Measurements from ENCODE around the gene LILRA2. TPM values are rescaled to one million over a fixed set of nuclear protein-coding genes. Genes with fewer than 3 reads are reported as not detected.
"Not testable (repeated sequence)": the region's sequence is repeated elsewhere in the genome, so short reads cannot be mapped to it uniquely, and the experiment has no call there.

The LILRA2 gene
- total and polyA plus RNA-seq, 10 of the 15 experiments (the other 5 are each of a cell fraction or from before 2014, with no cell fraction given), result 0.16 to 1.8 (median 0.43) TPM

GRCh38 chr19:54561840-54562239 lies 11.8 kb upstream of the LILRA2 start:
- intact Hi-C loops (cut with micrococcal nuclease; ENCODE audit: unreplicated experiment) (no loop called here), in situ Hi-C loops (cut with MboI) (no loop called here)
- ATAC-seq (no peak), DNase-seq (ENCODE audit: low read depth, low spot score) (no peak), FAIRE-seq (no peak)
- Histone ChIP-seq H3K27ac (ENCODE audit: control insufficient read depth, insufficient read depth) (no peak overlapping the region), H3K4me2 (ENCODE audit: control insufficient read depth, insufficient read depth) (no peak overlapping the region), H4K20me1 (ENCODE audit: control insufficient read depth, insufficient read depth) (no peaks in the 10 kb centered on the region), H2AFZ (ENCODE audit: control insufficient read depth, low read depth, low read length) (peak overlapping the region; percentile 21; the same call in 1 of the 2 replicates), H3K27me3 (replicated peaks in 1 of 2; ENCODE audit: control insufficient read depth in 2 of 2, insufficient read depth in 2 of 2, low read length in 1 of 2) (no peaks in the 10 kb centered on the region; a peak in 2 of 4 replicates), H3K4me1 (ENCODE audit: control insufficient read depth, insufficient read depth, low read length) (no peaks in the 10 kb centered on the region), H3K36me3 (ENCODE audit: control insufficient read depth in 2 of 2, insufficient read depth in 2 of 2, low read length in 1 of 2) (no peaks in the 10 kb centered on the region), H3K9ac (ENCODE audit: control insufficient read depth, insufficient read depth, low read length) (no peak overlapping the region), H3K79me2 (ENCODE audit: control insufficient read depth, insufficient read depth, low read length) (no peaks in the 10 kb centered on the region), H3K9me3 (replicated peaks; ENCODE audit: control insufficient read depth, insufficient read depth, low read length) (no peaks in the 10 kb centered on the region), H3K4me3 (no peak overlapping the region)
- POLR2A ChIA-PET, result no interaction called here
- WGBS (ENCODE audit: insufficient coverage, insufficient replicate concordance, low lambda C conversion rate, missing lambda C conversion rate), result 54% methylated on average over 14 of the region's 14 CpGs
- TF ChIP-seq RAD21 (IDR thresholded peaks at IDR 0.05; ENCODE audit: insufficient read depth, low read depth, low read length) (no peak), MYC (IDR thresholded peaks at IDR 0.05; ENCODE audit: insufficient read depth, insufficient read length, insufficient replicate concordance, low read length, severe bottlenecking) (no peak), SUPT20H (IDR thresholded peaks at IDR 0.05; ENCODE audit: borderline replicate concordance, control insufficient read depth, low read depth, low read length) (no peak), LARP7 (IDR thresholded peaks at IDR 0.05) (no peak), SUZ12 (IDR thresholded peaks at IDR 0.05; ENCODE audit: unreplicated experiment) (no peak), FOXK2 (IDR thresholded peaks at IDR 0.05) (no peak), ATF2 (IDR thresholded peaks at IDR 0.05; ENCODE audit: low read length) (no peak), ZNF384 (IDR thresholded peaks at IDR 0.05; ENCODE audit: borderline replicate concordance, low read depth, low read length) (no peak), ZNF217 (IDR thresholded peaks at IDR 0.05) (no peak)
- TF ChIP-seq, protein P1, sequence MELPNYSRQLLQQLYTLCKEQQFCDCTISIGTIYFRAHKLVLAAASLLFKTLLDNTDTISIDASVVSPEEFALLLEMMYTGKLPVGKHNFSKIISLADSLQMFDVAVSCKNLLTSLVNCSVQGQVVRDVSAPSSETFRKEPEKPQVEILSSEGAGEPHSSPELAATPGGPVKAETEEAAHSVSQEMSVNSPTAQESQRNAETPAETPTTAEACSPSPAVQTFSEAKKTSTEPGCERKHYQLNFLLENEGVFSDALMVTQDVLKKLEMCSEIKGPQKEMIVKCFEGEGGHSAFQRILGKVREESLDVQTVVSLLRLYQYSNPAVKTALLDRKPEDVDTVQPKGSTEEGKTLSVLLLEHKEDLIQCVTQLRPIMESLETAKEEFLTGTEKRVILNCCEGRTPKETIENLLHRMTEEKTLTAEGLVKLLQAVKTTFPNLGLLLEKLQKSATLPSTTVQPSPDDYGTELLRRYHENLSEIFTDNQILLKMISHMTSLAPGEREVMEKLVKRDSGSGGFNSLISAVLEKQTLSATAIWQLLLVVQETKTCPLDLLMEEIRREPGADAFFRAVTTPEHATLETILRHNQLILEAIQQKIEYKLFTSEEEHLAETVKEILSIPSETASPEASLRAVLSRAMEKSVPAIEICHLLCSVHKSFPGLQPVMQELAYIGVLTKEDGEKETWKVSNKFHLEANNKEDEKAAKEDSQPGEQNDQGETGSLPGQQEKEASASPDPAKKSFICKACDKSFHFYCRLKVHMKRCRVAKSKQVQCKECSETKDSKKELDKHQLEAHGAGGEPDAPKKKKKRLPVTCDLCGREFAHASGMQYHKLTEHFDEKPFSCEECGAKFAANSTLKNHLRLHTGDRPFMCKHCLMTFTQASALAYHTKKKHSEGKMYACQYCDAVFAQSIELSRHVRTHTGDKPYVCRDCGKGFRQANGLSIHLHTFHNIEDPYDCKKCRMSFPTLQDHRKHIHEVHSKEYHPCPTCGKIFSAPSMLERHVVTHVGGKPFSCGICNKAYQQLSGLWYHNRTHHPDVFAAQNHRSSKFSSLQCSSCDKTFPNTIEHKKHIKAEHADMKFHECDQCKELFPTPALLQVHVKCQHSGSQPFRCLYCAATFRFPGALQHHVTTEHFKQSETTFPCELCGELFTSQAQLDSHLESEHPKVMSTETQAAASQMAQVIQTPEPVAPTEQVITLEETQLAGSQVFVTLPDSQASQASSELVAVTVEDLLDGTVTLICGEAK (IDR thresholded peaks at IDR 0.05; ENCODE audit: borderline replicate concordance), result no peak
- SMC1A ChIA-PET (ENCODE audit: uncharacterized antibody, unreplicated experiment), result no interaction called here
- RAD21 ChIA-PET (ENCODE audit: unreplicated experiment), result no interaction called here
- no TSS peak for BruUV-seq (replicated peaks)
- CTCF ChIA-PET, result interaction anchor here (1.2 kb wide), 1 partner anchor 111 kb away, joined by 3 read pairs; no protein-coding TSS in a partner anchor

DNA sequence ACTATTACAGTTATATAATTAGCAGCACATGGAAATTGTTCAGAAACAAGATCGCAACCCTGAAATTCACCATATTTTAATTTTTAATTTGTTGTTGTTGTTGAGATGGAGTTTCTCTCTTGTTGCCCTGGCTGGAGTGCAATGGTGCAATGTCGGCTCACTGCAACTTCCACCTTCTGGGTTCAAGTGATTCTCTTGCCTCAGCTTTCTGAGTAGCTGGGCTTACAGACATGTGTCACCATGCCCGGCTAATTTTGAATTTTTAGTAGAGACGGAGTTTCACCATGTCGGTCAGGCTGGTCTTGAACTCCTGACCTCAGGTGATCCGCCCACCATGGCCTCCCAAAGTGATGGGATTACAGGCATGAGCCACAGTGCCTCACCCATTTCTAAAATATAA lies 10.4 kb upstream of the LILRA2 start:
- in situ Hi-C loops (cut with MboI); H3K9me3 ChIP-seq (replicated peaks; ENCODE audit: control insufficient read depth, insufficient read depth, low read length); intact Hi-C loops (cut with micrococcal nuclease; ENCODE audit: unreplicated experiment); H3K4me1 ChIP-seq (ENCODE audit: control insufficient read depth, insufficient read depth, low read length); ATAC-seq; CTCF ChIA-PET; H2AFZ ChIP-seq (ENCODE audit: control insufficient read depth, low read depth, low read length); H3K4me3 ChIP-seq; FAIRE-seq; H3K36me3 ChIP-seq (ENCODE audit: control insufficient read depth in 2 of 2, insufficient read depth in 2 of 2, low read length in 1 of 2); H3K4me2 ChIP-seq (ENCODE audit: control insufficient read depth, insufficient read depth); BruUV-seq (replicated peaks); H3K79me2 ChIP-seq (ENCODE audit: control insufficient read depth, insufficient read depth, low read length); H3K27ac ChIP-seq (ENCODE audit: control insufficient read depth, insufficient read depth); H3K9ac ChIP-seq (ENCODE audit: control insufficient read depth, insufficient read depth, low read length); H3K27me3 ChIP-seq (replicated peaks in 1 of 2; ENCODE audit: control insufficient read depth in 2 of 2, insufficient read depth in 2 of 2, low read length in 1 of 2); H4K20me1 ChIP-seq (ENCODE audit: control insufficient read depth, insufficient read depth); DNase-seq (ENCODE audit: low read depth, low spot score); RAD21 ChIA-PET (ENCODE audit: unreplicated experiment); POLR2A ChIA-PET: not testable (repeated sequence)
- SMC1A ChIA-PET (ENCODE audit: uncharacterized antibody, unreplicated experiment), result interaction anchor here (1.3 kb wide), 1 partner anchor 92 kb away, joined by 3 read pairs; no protein-coding TSS in a partner anchor
- WGBS (ENCODE audit: insufficient coverage, insufficient replicate concordance, low lambda C conversion rate, missing lambda C conversion rate), result 69% methylated on average over 6 of the region's 6 CpGs

Data from GM12878 (cell line).